Prostate gland (tissue), 2 donors: Measurements from ENCODE around the gene FAM209B.

Source experiments
- POLR2A ChIP-seq: fragments of 450-650 bp; IDR thresholded peaks from one replicate; pipeline ENCODE4 v1.6.1; 2016; ENCODE audit warnings: antibody characterized with exemption, mild to moderate bottlenecking
- POLR2AphosphoS5 ChIP-seq: sonication (generic); formaldehyde crosslinking; IDR thresholded peaks from one replicate; pipeline ENCODE4 v1.6.1; 2017; ENCODE audit warnings: antibody characterized with exemption
- TF ChIP-seq, protein P1 (sequence below), 4 experiments: fragments of 200-600 bp in 2 of 4; fragments of 450-650 bp in 2 of 4; sonication (generic) in 2 of 4; IDR thresholded peaks; 1 replicate in 3 of 4; 2 replicates in 1 of 4; pipeline ENCODE4 v1.5.1; 2016 to 2019; ENCODE audit warnings: antibody characterized with exemption in 4 of 4, mild to moderate bottlenecking in 2 of 4, moderate library complexity in 2 of 4

DNA sequence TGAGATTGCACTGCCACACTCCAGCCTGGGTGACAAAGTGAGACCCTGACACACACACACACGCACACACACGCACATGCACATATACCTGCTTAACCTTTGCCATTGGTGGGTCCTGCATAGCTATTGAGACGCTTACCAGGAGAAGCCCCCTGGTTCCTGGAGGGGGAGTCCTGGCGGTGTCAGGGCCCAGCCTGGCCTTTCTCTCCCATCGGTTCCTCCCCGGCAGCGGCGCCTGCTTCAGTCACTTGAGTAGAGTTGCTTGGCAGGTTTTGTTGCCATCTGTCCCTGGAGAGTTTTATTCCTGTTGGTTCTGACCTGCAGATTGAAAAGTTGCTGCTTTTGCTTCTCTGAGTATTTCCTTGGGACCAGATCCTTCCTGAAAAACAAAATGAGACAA is 29.1 kb upstream of the FAM209B start:
- no peak for TF ChIP-seq POLR2A
- no peak for TF ChIP-seq POLR2AphosphoS5
- TF ChIP-seq, protein P1, sequence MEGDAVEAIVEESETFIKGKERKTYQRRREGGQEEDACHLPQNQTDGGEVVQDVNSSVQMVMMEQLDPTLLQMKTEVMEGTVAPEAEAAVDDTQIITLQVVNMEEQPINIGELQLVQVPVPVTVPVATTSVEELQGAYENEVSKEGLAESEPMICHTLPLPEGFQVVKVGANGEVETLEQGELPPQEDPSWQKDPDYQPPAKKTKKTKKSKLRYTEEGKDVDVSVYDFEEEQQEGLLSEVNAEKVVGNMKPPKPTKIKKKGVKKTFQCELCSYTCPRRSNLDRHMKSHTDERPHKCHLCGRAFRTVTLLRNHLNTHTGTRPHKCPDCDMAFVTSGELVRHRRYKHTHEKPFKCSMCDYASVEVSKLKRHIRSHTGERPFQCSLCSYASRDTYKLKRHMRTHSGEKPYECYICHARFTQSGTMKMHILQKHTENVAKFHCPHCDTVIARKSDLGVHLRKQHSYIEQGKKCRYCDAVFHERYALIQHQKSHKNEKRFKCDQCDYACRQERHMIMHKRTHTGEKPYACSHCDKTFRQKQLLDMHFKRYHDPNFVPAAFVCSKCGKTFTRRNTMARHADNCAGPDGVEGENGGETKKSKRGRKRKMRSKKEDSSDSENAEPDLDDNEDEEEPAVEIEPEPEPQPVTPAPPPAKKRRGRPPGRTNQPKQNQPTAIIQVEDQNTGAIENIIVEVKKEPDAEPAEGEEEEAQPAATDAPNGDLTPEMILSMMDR (IDR thresholded peaks at IDR 0.05): no peak
